ENCODE results near the gene AKAP7.

- no peak for TF ChIP-seq CTCF (IDR thresholded peaks at IDR 0.05; ENCODE audit: low read length)
- no peak for TF ChIP-seq EZH2 (IDR thresholded peaks at IDR 0.05; ENCODE audit: borderline replicate concordance, low read length)
Observed at GRCh38 chr6:131283466-131284175, 148.4 kb downstream of the AKAP7 start.

Measured in OCI-LY1 (cell line).